Activated CD4-positive, CD25-positive, alpha-beta regulatory T cell treated with anti-CD3 and anti-CD28 coated beads, Interleukin-2, amount 50 U/mL, for 16 hours (primary cell): ENCODE data around the gene NCKIPSD.

Experiments used
- DNase-seq: peaks from one replicate; pipeline ENCODE4 v3.0.0-alpha.2; 2020; ENCODE audit warnings: low read depth, low spot score

Gene NCKIPSD

GRCh38 chr3:48678566-48679380, 6.9 kb downstream of the NCKIPSD start:
- no peak for DNase-seq

- no peak for DNase-seq
Measured at GRCh38 chr3:48678056-48678455, 7.7 kb downstream of the NCKIPSD start.

- no peak for DNase-seq
Measured at GRCh38 chr3:48674505-48674904, 11.2 kb downstream of the NCKIPSD start.

- DNase-seq = no peak
Measured at GRCh38 chr3:48672522-48672921, 13.2 kb downstream of the NCKIPSD start.

GRCh38 chr3:48664929-48665328, 20.8 kb downstream of the NCKIPSD start:
- DNase-seq = no peak

- no peak for DNase-seq
Measured at GRCh38 chr3:48664313-48664644, 21.4 kb downstream of the NCKIPSD start.

GRCh38 chr3:48663489-48664312, 22.0 kb downstream of the NCKIPSD start:
- DNase-seq = peak; percentile 78

GRCh38 chr3:48662753-48663488, 22.8 kb downstream of the NCKIPSD start, which contains the start of gene CELSR3:
Gene CELSR3, minus strand, starts transcription at chr3:48662886. Its CDS starts 252 bp downstream, at chr3:48662634.
- DNase-seq = peak; percentile 34

- no peak for DNase-seq
Measured at GRCh38 chr3:48662145-48662752, 23.5 kb downstream of the NCKIPSD start.

- peak; percentile 55 for DNase-seq
Measured at GRCh38 chr3:48661501-48662144, 24.1 kb downstream of the NCKIPSD start.

- no peak for DNase-seq
Measured at GRCh38 chr3:48660800-48661400, 24.8 kb downstream of the NCKIPSD start.

GRCh38 chr3:48656841-48657281, 28.9 kb downstream of the NCKIPSD start:
- no peak for DNase-seq

GRCh38 chr3:48656061-48656840, 29.5 kb downstream of the NCKIPSD start:
- peak; percentile 64 for DNase-seq

- DNase-seq = no peak
Measured at GRCh38 chr3:48655606-48656005, 30.1 kb downstream of the NCKIPSD start.

GRCh38 chr3:48655063-48655462, 30.7 kb downstream of the NCKIPSD start:
- no peak for DNase-seq

- DNase-seq = no peak
Measured at GRCh38 chr3:48652923-48653715, 32.6 kb downstream of the NCKIPSD start.

GRCh38 chr3:48651771-48652170, 33.9 kb downstream of the NCKIPSD start:
- no peak for DNase-seq

- no peak for DNase-seq
Measured at GRCh38 chr3:48650723-48651122, 35.0 kb downstream of the NCKIPSD start.
